Stimulated activated naive CD8-positive, alpha-beta T cell treated with anti-CD3 and anti-CD28 coated beads, Interleukin-15, Interleukin-2, amounts not matched to agents 100 ng/mL and 50 ng/mL, for 24 hours (primary cell): ENCODE data around the gene CHMP1A.
"Not testable (repeated sequence)": the region's sequence is repeated elsewhere in the genome, so short reads cannot be mapped to it uniquely, and the experiment has no call there.

Experiments used
- H3K27ac Mint-ChIP-seq: one replicate; pipeline ENCODE4 v1.8.0; 2021; ENCODE audit warnings: mild to moderate bottlenecking, mixed read lengths
- H3K27me3 Mint-ChIP-seq: one replicate; pipeline ENCODE4 v1.8.0; 2021; ENCODE audit warnings: mixed read lengths
- H3K36me3 Mint-ChIP-seq: one replicate; pipeline ENCODE4 v1.8.0; 2021; ENCODE audit warnings: low read depth, mixed read lengths
- H3K4me1 Mint-ChIP-seq: one replicate; pipeline ENCODE4 v1.8.0; 2021; ENCODE audit warnings: low read depth, mixed read lengths
- H3K4me3 Mint-ChIP-seq: one replicate; pipeline ENCODE4 v1.8.0; 2021; ENCODE audit warnings: mild to moderate bottlenecking, mixed read lengths
- H3K9me3 Mint-ChIP-seq: one replicate; pipeline ENCODE4 v1.8.0; 2021; ENCODE audit warnings: mixed read lengths

Gene CHMP1A

DNA sequence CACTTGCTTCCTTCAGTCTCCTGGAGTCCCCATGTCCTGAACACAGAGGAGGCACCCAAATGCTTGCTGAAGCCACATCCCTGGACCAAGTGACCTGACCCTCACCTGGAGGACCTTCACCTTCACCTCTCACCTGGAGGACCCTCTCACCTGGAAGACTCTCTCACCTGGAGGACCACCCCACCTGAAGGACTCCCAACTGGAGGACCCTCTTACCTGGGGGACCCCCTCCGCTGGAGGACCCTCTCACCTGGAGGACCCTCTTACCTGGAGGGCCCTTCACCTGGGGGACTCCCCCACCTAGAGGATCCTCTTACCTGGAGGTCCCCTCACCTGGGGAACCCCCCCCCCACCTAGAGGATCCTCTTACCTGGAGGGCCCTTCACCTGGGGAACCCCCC lies 28.4 kb upstream of the CHMP1A start:
- Mint-ChIP-seq H3K27ac (no peak overlapping the region), H3K27me3 (no peaks in the 10 kb centered on the region)

DNA sequence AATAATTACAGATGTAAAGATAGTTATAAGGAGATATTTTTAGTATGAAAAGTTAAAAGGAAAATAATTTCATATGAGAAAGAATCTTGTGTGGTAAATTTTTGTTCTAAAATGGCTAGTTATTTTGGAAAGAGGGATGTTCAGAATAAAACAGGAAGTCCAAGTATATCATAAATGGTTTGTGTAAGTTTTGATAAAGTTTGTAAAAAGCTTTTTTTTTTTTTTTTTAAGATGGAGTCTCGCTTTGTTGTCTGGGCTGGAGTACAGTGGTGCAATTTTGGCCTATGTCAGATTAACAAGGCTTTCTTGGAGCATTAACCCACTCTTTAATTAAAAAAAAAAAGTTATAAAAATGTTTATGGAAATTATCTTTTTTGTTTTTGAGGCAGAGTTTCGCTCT lies 20.8 kb upstream of the CHMP1A start:
- H3K36me3 Mint-ChIP-seq = no peaks in the 10 kb centered on the region
- H3K27me3 Mint-ChIP-seq = no peaks in the 10 kb centered on the region
- no peaks in the 10 kb centered on the region for H3K4me1 Mint-ChIP-seq
- H3K27ac Mint-ChIP-seq = no peak overlapping the region
- H3K9me3 Mint-ChIP-seq = no peaks in the 10 kb centered on the region
- no peak overlapping the region for H3K4me3 Mint-ChIP-seq

More for the DNA sequence above, 28.4 kb upstream of the CHMP1A start:
- peaks cover 19% of the 10 kb centered on the region for H3K4me1 Mint-ChIP-seq
- peak overlapping the region; percentile 90 for H3K4me3 Mint-ChIP-seq
- H3K36me3 Mint-ChIP-seq = peaks cover 19% of the 10 kb centered on the region
- H3K9me3 Mint-ChIP-seq = no peaks in the 10 kb centered on the region

DNA sequence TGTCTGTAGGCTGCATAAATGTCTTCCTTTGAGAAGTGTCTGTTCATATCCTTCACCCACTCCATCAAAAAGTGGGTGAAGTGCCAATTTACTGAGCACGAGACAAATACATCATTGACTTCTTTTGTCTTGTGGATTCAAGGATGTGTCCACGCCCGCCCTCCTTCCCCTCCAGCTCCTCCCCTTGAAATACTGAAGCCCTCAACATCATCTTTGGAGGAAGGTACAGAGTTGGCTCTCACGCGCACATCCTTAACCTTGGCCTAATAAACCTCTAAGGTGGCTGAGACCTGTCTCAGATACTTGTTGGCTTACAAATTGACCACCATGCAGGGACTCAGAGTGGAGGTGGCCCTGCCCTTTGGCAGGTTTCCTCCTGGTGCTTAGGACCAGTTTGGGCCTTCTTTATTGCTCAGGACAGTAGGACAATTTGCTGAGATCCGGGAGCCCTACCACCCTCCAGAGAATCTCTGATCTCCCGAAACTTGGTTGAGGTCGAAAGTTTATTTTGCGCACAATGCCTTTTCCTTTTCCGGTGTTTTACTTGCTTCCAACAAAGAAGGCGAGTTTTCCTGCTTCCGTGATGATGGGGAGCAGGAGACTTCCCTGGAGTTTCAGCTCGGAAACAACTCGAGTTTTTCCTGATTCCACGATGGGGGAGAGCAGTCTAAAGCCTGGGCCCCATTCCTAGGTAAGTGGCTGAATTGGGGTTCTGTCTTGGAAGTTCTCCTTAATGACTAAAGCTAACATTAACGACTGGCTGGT lies 14.9 kb upstream of the CHMP1A start:
- peaks cover 9% of the 10 kb centered on the region for H3K4me1 Mint-ChIP-seq
- H3K36me3 Mint-ChIP-seq = no peaks in the 10 kb centered on the region
- no peaks in the 10 kb centered on the region for H3K27me3 Mint-ChIP-seq
- H3K9me3 Mint-ChIP-seq = no peaks in the 10 kb centered on the region
- H3K4me3 Mint-ChIP-seq = no peak overlapping the region
- H3K27ac Mint-ChIP-seq = no peak overlapping the region

DNA sequence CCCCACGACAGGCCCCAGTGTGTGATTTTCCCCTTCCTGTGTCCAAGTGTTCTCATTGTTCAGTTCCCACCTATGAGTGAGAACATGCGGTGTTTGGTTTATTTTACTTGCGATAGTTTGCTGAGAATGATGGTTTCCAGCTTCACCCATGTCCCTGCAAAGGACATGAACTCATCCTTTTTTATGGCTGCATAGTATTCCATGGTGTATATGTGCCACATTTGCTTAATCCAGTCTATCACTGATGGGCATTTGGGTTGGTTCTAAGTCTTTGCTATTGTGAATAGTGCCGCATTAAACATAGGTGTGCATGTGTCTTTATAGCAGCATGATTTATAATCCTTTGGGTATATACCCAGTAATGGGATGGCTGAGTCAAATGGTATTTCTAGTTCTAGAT lies 14.1 kb upstream of the CHMP1A start:
- H3K27ac Mint-ChIP-seq, H3K4me1 Mint-ChIP-seq, H3K36me3 Mint-ChIP-seq, H3K4me3 Mint-ChIP-seq, H3K9me3 Mint-ChIP-seq, H3K27me3 Mint-ChIP-seq: not testable (repeated sequence)

DNA sequence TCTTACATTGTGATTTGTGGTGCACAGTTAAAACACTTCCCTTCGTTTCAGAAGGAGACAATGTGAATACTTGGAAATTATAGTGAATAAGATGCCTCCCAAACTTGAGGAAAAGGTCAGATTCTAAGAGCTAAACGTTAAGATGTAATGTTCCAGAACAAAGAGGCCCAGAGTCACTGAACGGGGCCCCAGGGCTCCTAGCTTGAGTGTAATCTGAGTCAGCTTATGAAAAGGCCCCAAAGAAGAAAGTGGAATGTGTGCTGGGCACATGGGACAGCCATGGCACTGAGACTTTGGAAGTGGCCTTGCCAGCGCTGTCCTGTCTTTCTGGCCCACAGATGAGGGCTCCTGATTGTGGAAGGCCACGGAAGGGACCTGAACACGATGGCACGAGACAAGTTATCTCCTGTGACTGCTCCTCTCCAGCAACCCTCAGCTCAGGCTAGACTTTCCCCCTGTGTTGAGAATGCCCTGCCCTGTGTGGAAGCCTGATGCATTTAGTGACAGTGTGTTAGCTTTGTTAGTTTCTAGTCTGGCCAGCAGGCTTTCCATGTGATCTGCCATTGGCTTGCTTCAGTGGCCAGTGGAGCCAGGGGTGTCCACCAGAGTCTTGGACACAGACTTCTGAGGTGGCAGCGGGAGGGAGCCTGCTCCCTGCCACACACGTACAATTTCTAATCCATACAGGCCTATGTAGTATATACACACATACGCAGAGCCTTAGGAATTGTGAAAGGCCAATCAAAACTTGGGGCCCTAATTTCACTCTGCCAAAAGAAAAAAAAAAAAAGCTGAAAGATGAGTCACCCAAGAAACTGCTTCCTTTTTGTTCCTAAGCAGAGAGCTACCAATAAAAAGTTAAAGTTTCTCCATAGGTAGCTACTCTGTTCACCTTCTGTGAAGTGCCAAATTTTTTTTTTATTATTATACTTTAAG lies 13.3 kb upstream of the CHMP1A start:
- no peak overlapping the region for H3K4me3 Mint-ChIP-seq
- H3K36me3 Mint-ChIP-seq = no peaks in the 10 kb centered on the region
- no peak overlapping the region for H3K27ac Mint-ChIP-seq
- peaks cover 9% of the 10 kb centered on the region for H3K4me1 Mint-ChIP-seq
- no peaks in the 10 kb centered on the region for H3K27me3 Mint-ChIP-seq
- H3K9me3 Mint-ChIP-seq = no peaks in the 10 kb centered on the region

DNA sequence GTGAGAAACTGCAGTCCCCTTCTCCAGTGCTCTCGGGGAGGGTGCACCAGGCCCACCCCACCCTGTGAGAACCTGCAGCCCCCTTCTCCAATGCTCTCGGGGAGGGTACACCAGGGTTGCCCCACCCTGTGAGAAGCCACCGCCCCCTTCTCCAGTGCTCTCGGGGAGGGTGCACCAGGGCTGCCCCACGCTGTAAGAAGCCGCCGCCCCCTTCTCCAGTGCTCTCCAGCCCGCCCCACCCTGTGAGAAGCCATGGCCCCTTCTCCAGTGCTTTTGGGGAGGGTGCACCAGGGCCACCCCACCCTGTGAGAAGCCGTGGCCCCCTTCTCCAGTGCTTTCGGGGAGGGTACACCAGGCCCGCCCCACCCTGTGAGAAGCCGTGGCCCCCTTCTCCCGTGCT lies 12.2 kb upstream of the CHMP1A start:
- Mint-ChIP-seq H3K36me3 (no peaks in the 10 kb centered on the region), H3K4me1 (peaks cover 9% of the 10 kb centered on the region), H3K27me3 (no peaks in the 10 kb centered on the region), H3K9me3 (no peaks in the 10 kb centered on the region), H3K27ac (no peak overlapping the region), H3K4me3 (no peak overlapping the region)

DNA sequence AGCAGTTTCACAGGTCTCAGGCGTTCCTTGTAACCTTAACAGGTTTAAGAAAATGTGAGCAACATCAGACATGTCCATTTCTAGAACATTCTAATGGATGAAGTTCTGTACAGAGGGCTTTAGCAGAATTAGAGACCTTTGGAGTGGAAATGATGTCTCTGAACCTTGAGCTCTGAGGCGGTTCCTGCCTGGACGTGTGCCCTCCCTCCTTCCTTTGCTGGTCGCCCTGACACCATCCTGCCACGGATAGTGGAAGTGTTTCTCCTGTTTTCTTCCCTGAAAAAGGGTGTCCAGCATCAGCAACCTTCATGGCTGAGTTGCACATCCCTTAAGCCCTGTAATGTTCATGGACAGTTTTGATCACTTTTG lies 11.3 kb upstream of the CHMP1A start:
- Mint-ChIP-seq H3K27me3 (no peaks in the 10 kb centered on the region), H3K36me3 (peaks cover 5% of the 10 kb centered on the region), H3K4me1 (peaks cover 9% of the 10 kb centered on the region), H3K4me3 (no peak overlapping the region), H3K27ac (no peak overlapping the region), H3K9me3 (no peaks in the 10 kb centered on the region)

DNA sequence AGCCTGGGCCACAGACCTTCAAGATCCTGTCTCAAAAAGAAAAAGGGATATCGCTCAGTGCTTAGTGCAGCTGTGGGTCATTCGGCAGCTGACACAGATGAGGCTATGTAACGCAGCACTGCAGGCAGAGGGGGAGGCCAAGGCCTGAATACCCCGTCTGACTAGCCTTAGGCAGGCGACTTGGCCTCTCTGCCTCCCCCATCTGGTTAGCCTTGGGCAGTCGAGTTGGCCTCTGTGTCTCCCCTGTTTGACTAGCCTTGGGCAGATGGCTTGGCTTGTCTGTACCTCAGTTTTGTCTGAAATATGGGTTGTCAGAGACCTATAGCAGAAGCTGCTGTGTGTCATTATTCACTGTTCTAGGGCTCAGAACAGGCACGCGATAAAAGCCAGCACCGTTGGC lies 10.1 kb upstream of the CHMP1A start:
- peaks cover 12% of the 10 kb centered on the region for H3K36me3 Mint-ChIP-seq
- no peaks in the 10 kb centered on the region for H3K9me3 Mint-ChIP-seq
- H3K4me3 Mint-ChIP-seq = no peak overlapping the region
- H3K27ac Mint-ChIP-seq = no peak overlapping the region
- H3K4me1 Mint-ChIP-seq = peaks cover 9% of the 10 kb centered on the region
- H3K27me3 Mint-ChIP-seq = no peaks in the 10 kb centered on the region

DNA sequence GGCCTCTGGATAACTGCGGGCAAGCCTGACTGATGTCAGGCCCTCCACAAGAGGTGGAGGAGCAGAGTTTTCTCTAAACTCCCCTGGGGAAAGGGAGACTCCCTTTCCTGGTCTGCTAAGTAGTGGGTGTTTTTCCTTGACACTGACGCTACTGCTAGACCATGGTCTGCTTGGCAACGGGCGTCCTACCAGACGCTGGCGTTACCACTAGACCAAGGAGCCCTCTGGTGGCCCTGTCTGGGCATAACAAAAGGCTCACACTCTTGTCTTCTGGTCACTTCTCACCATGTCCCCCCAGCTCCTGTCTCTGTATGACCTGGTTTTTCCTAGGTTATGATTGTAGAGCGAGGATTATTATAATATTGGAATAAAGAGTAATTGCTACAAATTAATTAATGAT lies 9.5 kb upstream of the CHMP1A start:
- H3K27me3 Mint-ChIP-seq, H3K4me3 Mint-ChIP-seq, H3K4me1 Mint-ChIP-seq, H3K9me3 Mint-ChIP-seq, H3K27ac Mint-ChIP-seq: not testable (repeated sequence)
- H3K36me3 Mint-ChIP-seq = peaks cover 12% of the 10 kb centered on the region

DNA sequence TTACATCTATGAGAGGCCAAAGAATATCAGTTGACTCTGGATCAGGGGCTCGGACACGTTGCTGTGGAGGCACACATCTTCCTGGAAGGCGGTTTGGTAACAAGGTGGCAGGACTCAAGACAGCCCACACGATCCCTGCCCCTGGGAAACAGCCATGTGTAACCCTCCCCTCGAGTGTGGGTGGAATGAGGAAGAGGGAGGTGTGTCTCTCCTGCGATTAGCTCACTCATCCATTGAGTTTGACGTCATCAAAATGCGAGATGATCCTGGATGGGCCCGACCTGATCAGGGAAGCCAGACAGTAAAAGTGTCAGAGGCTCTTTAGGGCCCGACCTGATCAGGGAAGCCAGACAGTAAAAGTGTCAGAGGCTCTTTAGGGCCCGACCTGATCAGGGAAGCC lies 6.7 kb upstream of the CHMP1A start:
- not testable (repeated sequence) for H3K4me3 Mint-ChIP-seq, H3K27ac Mint-ChIP-seq, H3K9me3 Mint-ChIP-seq, H3K27me3 Mint-ChIP-seq
- H3K36me3 Mint-ChIP-seq = peaks cover 31% of the 10 kb centered on the region
- peaks cover 16% of the 10 kb centered on the region for H3K4me1 Mint-ChIP-seq

DNA sequence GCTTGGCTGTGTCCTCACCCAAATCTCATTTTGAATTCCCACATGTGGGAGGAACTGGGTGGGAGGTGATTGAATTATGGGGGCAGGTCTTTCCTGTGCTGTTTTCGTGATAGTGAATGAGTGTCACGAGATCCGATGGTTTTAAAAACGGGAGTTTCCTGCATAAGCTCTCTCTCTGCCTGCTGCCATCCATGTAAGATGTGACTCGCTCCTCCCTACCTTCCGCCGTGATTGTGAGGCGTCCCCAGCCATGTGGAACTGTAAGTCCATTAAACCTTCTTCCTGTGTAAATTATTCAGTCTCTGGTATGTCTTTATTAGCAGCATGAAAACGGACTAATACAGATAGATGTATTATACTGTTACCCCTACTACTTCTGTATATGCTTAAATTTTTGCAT lies 3.7 kb upstream of the CHMP1A start:
- Mint-ChIP-seq H3K36me3 (peaks cover 38% of the 10 kb centered on the region), H3K4me1 (peaks cover 19% of the 10 kb centered on the region), H3K4me3 (no peak overlapping the region), H3K27ac (no peak overlapping the region), H3K9me3 (no peaks in the 10 kb centered on the region), H3K27me3 (no peaks in the 10 kb centered on the region)

DNA sequence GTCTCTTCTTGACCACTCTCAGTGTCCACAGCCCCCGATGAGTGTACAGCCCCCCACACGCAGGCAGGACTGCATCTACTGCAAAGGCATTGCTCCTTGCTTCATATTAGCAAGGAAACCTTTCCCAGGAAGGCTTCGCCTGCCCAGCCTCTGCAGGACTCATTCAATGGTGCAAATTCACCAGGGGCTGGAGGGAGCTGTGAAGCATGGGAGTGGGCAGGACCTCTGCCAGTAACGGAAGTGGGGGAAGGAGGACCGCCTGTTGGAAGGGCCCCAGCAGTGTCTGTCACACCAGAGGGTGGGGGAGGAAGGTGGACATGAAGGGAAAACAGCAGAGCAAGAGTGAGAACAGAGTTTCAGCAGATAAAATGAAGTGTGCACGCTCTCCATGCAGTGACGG lies 2.6 kb upstream of the CHMP1A start:
- H3K36me3 Mint-ChIP-seq = peaks cover 38% of the 10 kb centered on the region
- H3K4me3 Mint-ChIP-seq = peak overlapping the region; percentile 10
- H3K27me3 Mint-ChIP-seq = no peaks in the 10 kb centered on the region
- no peak overlapping the region for H3K27ac Mint-ChIP-seq
- H3K4me1 Mint-ChIP-seq = peaks cover 29% of the 10 kb centered on the region
- no peaks in the 10 kb centered on the region for H3K9me3 Mint-ChIP-seq

DNA sequence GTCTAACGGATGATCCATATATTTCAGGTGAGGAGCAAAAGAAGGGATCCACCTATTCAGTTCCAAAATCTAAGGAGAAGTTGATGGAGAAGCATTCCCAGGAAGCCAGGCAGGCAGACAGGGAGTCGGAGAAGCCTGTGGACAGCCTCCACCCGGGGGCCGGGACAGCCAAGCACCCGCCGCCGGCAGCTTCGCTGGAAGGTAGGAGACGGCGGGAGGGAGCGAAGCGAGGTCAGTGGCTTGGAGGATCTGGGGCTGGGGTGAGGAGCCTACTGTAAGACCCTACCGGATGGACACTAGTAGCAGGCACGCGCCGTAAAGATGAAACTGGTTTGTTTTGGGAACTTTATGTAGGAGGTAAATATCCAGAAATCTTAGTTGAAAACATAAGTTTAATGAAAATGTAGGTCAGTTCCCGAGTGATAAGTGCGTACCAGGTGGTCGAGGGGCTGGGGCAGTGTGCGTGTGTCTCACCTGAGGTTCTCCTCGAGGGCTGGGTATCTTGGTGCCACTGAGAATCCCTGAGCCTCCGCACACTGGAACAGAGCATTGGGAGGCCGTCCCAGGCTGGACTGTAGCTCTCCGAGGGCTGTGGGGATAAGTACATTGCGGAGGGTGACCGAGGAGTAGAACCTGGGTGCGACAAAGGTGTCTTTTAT lies 842 bp upstream of the CHMP1A start:
- Mint-ChIP-seq H3K36me3 (peaks cover 33% of the 10 kb centered on the region), H3K9me3 (no peaks in the 10 kb centered on the region), H3K4me3 (peak overlapping the region; percentile 90), H3K27ac (peak overlapping the region; percentile 87), H3K4me1 (peaks cover 41% of the 10 kb centered on the region), H3K27me3 (no peaks in the 10 kb centered on the region)

DNA sequence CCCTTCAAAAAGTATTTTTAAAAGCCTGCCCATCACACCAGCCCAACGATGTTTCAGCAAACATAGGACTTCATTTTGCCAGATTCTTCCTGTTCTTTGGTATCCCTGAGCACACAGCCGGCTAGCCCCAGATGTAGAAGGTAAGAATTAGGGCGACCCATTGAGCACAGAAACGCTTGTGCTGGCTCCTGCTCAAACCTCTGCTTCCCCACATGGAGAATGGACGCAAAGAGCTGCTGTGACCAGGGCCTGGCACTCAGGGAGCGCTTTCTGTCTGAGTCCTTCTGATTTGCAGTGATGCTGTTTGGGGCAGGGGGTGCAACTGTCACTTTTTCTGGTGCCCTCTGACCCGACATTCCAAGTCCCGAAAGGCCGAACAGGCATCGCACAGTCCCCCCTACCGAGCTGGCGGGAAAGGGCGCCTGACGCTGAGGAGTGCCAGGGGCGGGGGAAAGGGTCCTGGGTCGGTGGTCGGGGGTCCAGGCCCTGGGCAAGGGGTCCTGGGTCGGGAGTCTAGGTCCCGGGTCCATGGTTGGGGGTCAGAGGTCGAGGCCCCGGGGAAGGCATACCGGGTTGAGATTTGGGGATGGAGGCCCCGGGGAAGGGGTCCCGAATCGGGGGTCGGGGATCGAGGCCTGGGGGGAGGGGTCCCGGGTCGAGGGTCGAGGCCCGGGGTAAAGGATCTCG lies 930 bp downstream of the CHMP1A start:
- Mint-ChIP-seq H3K4me3 (peak overlapping the region; percentile 90), H3K9me3 (no peaks in the 10 kb centered on the region), H3K4me1 (peaks cover 41% of the 10 kb centered on the region), H3K27ac (peak overlapping the region; percentile 63), H3K27me3 (no peaks in the 10 kb centered on the region), H3K36me3 (peaks cover 28% of the 10 kb centered on the region)
